GM18505 (cell line): Measurements from ENCODE around the gene ERCC1.

Experiments used
- ATAC-seq: cut with Tn5 transposase; IDR thresholded peaks from one replicate; pipeline ENCODE4 v1.9.1; 2021; ENCODE audit not compliant: unreplicated experiment
- POLR2A ChIP-seq: IDR thresholded peaks from 4 replicates; pipeline ENCODE4 v1.6.1; 2011; ENCODE audit warnings: borderline replicate concordance; ENCODE audit not compliant: insufficient read depth, insufficient read length; ENCODE audit errors: extremely low read depth

The ERCC1 gene

GRCh38 chr19:45363861-45364459, 59.8 kb downstream of the ERCC1 start:
- TF ChIP-seq POLR2A: no peak
- ATAC-seq: no peak

GRCh38 chr19:45362291-45362690, 61.4 kb downstream of the ERCC1 start:
- no peak for ATAC-seq
- TF ChIP-seq POLR2A: no peak

GRCh38 chr19:45361608-45362007, 62.1 kb downstream of the ERCC1 start:
- ATAC-seq: no peak
- TF ChIP-seq POLR2A: no peak

GRCh38 chr19:45358213-45358792, 65.4 kb downstream of the ERCC1 start:
- no peak for ATAC-seq
- TF ChIP-seq POLR2A: no peak

GRCh38 chr19:45357445-45357783, 66.3 kb downstream of the ERCC1 start:
- ATAC-seq: no peak
- no peak for TF ChIP-seq POLR2A
